Stomach (tissue), 9 donors: Measurements from ENCODE around the gene CYBA. TPM values are rescaled to one million over a fixed set of nuclear protein-coding genes. Genes with fewer than 3 reads are reported as not detected.

Experiments
- DNase-seq, 2 donors: peaks; one replicate each; pipeline versions ENCODE4 v3.0.0 to v3.0.0-alpha.2; 2013 to 2019
- H3K27ac ChIP-seq, 5 donors: fragments of 200-600 bp in 4 of 5; sonication (generic) in 4 of 5; one replicate each; pipeline ENCODE4 v1.5.1; 2013 to 2019; ENCODE audit warnings: mild to moderate bottlenecking in 1 of 5, moderate library complexity in 1 of 5
- H3K27me3 ChIP-seq, 3 donors: fragments of 200-600 bp; sonication (generic); one replicate each; pipeline ENCODE4 v1.5.1; 2017 to 2019; ENCODE audit warnings: mixed run types in 1 of 3
- H3K36me3 ChIP-seq, 4 donors: fragments of 200-600 bp; sonication (generic); 1 replicate in 3 of 4; 2 replicates in 1 of 4; pipeline ENCODE4 v1.5.1; 2016 to 2019
- H3K4me1 ChIP-seq, 4 donors: fragments of 200-600 bp; sonication (generic); one replicate each; pipeline ENCODE4 v1.5.1; 2016 to 2019
- H3K4me3 ChIP-seq, 4 donors: fragments of 200-600 bp; sonication (generic) in 3 of 4; one replicate each; pipeline ENCODE4 v1.5.1; 2016 to 2019; ENCODE audit warnings: mild to moderate bottlenecking in 1 of 4
- H3K9me3 ChIP-seq, 4 donors: fragments of 200-600 bp; sonication (generic); one replicate each; pipeline ENCODE4 v1.5.1; 2016 to 2019
- CTCF ChIP-seq, 7 experiments: fragments of 450-650 bp in 4 of 7; fragments of 200-600 bp in 3 of 7; sonication (generic) in 3 of 7; IDR thresholded peaks; one replicate each; pipeline ENCODE4 v1.5.1; 2016 to 2019; ENCODE audit warnings: antibody characterized with exemption in 7 of 7, control low read depth in 2 of 7, mild to moderate bottlenecking in 1 of 7
- EP300 ChIP-seq: sonication (generic); formaldehyde crosslinking; IDR thresholded peaks from one replicate; pipeline ENCODE4 v1.6.1; 2017; ENCODE audit warnings: antibody characterized with exemption
- POLR2A ChIP-seq, 4 donors: fragments of 450-650 bp; IDR thresholded peaks; one replicate each; pipeline ENCODE4 v1.6.1; 2016; ENCODE audit warnings: antibody characterized with exemption in 4 of 4, control low read depth in 2 of 4, mild to moderate bottlenecking in 1 of 4, moderate library complexity in 1 of 4
- POLR2AphosphoS5 ChIP-seq, 3 donors: sonication (generic); formaldehyde crosslinking; IDR thresholded peaks; one replicate each; pipeline ENCODE4 v1.6.1; 2016; ENCODE audit warnings: antibody characterized with exemption in 3 of 3
- WGBS, 5 donors: extraction: QIAGEN DNeasy Blood & Tissue Kit in 3 of 5; methylation state at CpG; one replicate each; pipeline versions ENCODE4 v1.1.5 to v1.1.7; 2013 to 2018; 5-methylcytosine and 5-hydroxymethylcytosine counted together
- intact Hi-C: fragments of 100-400 bp; cut with DNase I; formaldehyde crosslinking; loops from one replicate; pipeline ENCODE4 v1.15.1; 2023; ENCODE audit warnings: low total_unique reads
- polyA plus RNA-seq, 3 donors: library from polyadenylated mRNA; stranded (reverse); fragments of 200-250 nt; gene quantifications; one replicate each; pipeline ENCODE4 v1.2.3, GENCODE V29; 2013
- total RNA-seq, 5 donors: library from RNA; depleted of rRNA; stranded (reverse); fragments of >200 nt; gene quantifications; one replicate each; pipeline versions ENCODE4 v1.1.0 to v1.2.3, GENCODE V29; 2014 to 2016
- donor health status: healthy with polysubstance abuse.
- donor health status: Bipolar disorder and iron deficiency.
- donor health status: healthy.

CYBA gene
- total and polyA plus RNA-seq, 8 donors = 21.0 to 480 (median 162) TPM

DNA sequence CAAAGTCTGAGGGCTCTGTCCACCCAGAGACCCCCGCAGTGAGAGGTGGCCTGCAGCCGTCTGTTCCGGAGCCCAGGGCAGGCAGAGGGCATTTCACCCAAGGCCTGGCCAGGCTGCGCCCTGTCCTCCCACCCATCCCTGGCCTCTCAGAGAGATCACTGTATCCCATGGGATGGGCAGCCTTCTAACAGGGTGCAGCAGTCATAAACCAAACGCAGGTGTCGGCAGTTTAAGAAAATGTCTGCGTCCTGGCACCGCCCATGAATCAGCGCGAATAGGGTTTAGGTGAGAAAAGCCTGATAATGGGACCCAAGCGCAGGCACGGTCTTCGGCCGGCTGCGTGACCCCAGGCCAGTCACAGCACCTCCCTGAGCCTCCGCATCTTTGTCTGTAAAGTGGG, 5.4 kb downstream of the CYBA start:
- H3K27ac ChIP-seq = no peak overlapping the region
- no peak for DNase-seq
- no peaks in the 10 kb centered on the region for H3K9me3 ChIP-seq
- intact Hi-C loops = no loop called here
- no peak overlapping the region for H3K4me3 ChIP-seq
- 91 to 95% (median 94%) methylated on average over 15 to 16 of the region's 16 CpGs for WGBS, 5 donors
- peaks cover 0 to 51% (median 34%) of the 10 kb centered on the region in 4 donors for H3K36me3 ChIP-seq
- H3K27me3 ChIP-seq = peaks cover 0 to 9% (median under 1%) of the 10 kb centered on the region in 3 donors
- H3K4me1 ChIP-seq = peaks cover 12 to 33% (median 18%) of the 10 kb centered on the region in 4 donors
- TF ChIP-seq EP300 (no peak), POLR2A (IDR thresholded peaks at IDR 0.05) (no peak), POLR2AphosphoS5 (IDR thresholded peaks at IDR 0.05) (no peak), CTCF (IDR thresholded peaks at IDR 0.05) (no peak)

DNA sequence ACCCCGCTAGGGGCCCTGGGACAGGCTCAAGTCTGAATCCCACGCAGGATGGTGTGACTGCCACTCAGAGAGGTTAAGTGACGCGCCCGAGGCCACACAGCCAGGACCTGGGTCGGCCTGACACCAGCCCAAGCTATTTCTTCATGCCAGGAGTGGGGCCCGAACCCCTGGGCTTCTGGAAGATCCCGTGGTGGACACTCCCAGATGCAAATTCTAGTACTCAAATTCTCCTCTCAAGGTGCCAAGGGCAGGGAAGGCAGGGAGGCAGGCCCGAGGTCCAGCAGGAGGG, 7.3 kb downstream of the CYBA start:
- H3K27ac ChIP-seq = no peak overlapping the region
- intact Hi-C loops = no loop called here
- no peak overlapping the region for H3K4me3 ChIP-seq
- H3K4me1 ChIP-seq = peaks cover 14 to 29% (median 20%) of the 10 kb centered on the region in 4 donors
- 86 to 95% (median 92%) methylated on average over 4 to 9 of the region's 9 CpGs for WGBS, 5 donors
- DNase-seq = no peak
- H3K9me3 ChIP-seq = no peaks in the 10 kb centered on the region
- H3K36me3 ChIP-seq = peaks cover 0 to 45% (median 34%) of the 10 kb centered on the region in 4 donors
- TF ChIP-seq POLR2A (IDR thresholded peaks at IDR 0.05) (no peak), EP300 (no peak), CTCF (IDR thresholded peaks at IDR 0.05) (no peak), POLR2AphosphoS5 (IDR thresholded peaks at IDR 0.05) (no peak)
- peaks cover 11 to 28% (median 19%) of the 10 kb centered on the region in 3 donors for H3K27me3 ChIP-seq

- Histone ChIP-seq H3K4me3 (no peak overlapping the region), H3K27me3 (peaks cover 13 to 33% (median 24%) of the 10 kb centered on the region in 3 donors), H3K4me1 (peaks cover 14 to 29% (median 22%) of the 10 kb centered on the region in 4 donors), H3K9me3 (no peaks in the 10 kb centered on the region), H3K36me3 (peaks cover 0 to 45% (median 34%) of the 10 kb centered on the region in 4 donors), H3K27ac (no peak overlapping the region)
- DNase-seq = no peak
- WGBS, 5 donors = 87 to 91% (median 90%) methylated on average over 24 to 58 of the region's 58 CpGs
- intact Hi-C loops = no loop called here
- no peak for TF ChIP-seq POLR2A (IDR thresholded peaks at IDR 0.05)
These were observed 7.8 kb downstream of the CYBA start for GRCh38 chr16:88642881-88643643.

DNA sequence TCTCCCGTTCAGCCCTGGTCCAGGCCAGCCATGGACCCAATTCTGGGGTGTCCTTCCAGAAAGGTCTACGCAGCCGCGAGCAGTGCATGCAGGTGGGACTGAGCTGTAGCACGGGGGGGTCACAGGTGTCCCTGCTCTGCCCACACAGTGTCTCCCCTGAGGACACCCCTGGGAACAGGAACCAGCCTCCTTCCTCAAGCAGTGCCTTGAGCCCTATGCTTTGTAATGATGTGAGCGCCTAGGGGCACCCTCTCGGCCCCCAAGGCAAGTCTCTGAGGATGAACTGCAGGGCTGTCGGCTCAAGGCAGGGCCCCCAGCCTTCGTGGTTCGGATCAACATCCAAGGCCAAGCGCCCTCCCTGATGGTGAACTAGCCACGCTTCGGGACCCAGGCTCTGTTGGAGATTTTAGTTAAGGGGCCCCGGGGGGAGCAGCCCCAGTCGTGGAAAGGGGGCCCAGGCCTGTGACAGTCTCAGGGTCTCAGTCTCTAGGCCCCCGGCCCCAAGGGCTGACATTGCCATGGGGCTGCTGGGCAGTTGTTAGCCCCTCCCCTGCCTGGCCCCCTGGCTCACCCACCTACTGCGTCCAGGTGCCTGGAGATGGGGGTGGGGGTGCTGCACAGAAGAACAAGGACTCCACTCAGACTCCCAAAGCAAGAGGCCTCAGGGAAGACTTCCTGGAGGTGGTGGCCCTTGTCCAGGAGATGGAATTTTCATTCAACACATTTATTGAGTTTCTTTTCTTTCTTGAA, 10.2 kb downstream of the CYBA start:
- Histone ChIP-seq H3K36me3 (peaks cover 0 to 32% (median 27%) of the 10 kb centered on the region in 4 donors), H3K4me1 (peaks cover 14 to 27% (median 20%) of the 10 kb centered on the region in 4 donors), H3K27me3 (peaks cover 13 to 57% (median 27%) of the 10 kb centered on the region in 3 donors), H3K4me3 (no peak overlapping the region), H3K27ac (no peak overlapping the region), H3K9me3 (no peaks in the 10 kb centered on the region)
- no peak for TF ChIP-seq POLR2A (IDR thresholded peaks at IDR 0.05)
- no peak for TF ChIP-seq CTCF (IDR thresholded peaks at IDR 0.05)
- TF ChIP-seq POLR2AphosphoS5 (IDR thresholded peaks at IDR 0.05) = no peak
- no peak for TF ChIP-seq EP300
- intact Hi-C loops = no loop called here
- 59 to 72% (median 70%) methylated on average over 12 to 17 of the region's 17 CpGs for WGBS, 5 donors
- no peak for DNase-seq
